GM12892 (cell line): ENCODE measurements around the gene DCANP1.

Experiments
- POLR2A ChIP-seq: IDR thresholded peaks from 2 replicates; pipeline ENCODE4 v1.6.1; 2011; ENCODE audit warnings: low read depth, low read length, control low read depth
- POLR2AphosphoS5 ChIP-seq: IDR thresholded peaks from 2 replicates; pipeline ENCODE4 v1.6.1; 2011; ENCODE audit warnings: low read depth, low read length, control low read depth
- TAF1 ChIP-seq: IDR thresholded peaks from 2 replicates; pipeline ENCODE4 v1.6.1; 2011; ENCODE audit warnings: low read depth, mild to moderate bottlenecking, control low read depth, low read length, borderline replicate concordance

DNA sequence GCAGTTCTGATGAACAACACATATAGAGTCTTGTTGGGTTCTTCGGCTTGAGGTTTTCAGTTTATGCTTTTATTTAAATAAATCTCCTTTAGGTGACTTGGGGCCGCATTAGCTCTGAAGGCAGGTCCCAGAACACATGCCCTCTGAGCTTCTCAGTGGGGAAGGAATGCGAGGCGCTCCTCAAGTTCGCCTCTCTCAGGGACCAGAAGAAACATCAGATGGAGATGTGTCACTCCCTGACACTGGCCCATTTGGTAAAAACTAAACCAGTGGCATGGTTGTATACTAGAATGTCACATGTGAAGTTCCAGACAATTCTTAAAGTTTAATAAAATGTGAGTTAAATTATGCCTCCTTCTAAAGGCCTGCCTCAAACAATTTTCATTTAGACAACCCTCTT, 50.1 kb downstream of the DCANP1 start:
- TF ChIP-seq POLR2A (no peak), POLR2AphosphoS5 (no peak), TAF1 (no peak)
